ENCODE results near the gene LGALS14.

- TF ChIP-seq CTCF (IDR thresholded peaks at IDR 0.05) = no peak
- TF ChIP-seq POLR2A (IDR thresholded peaks at IDR 0.05) = no peak
These were observed 28.3 kb upstream of the LGALS14 start for GRCh38 chr19:39676004-39676403.
